ENCODE measurements around the gene RHOT1. TPM values are rescaled to one million over a fixed set of nuclear protein-coding genes. Genes with fewer than 3 reads are reported as not detected.
"Not testable (repeated sequence)": the region's sequence is repeated elsewhere in the genome, so short reads cannot be mapped to it uniquely, and the experiment has no call there.

RHOT1 gene
- total RNA-seq, 1 donor from 2014 or later, result 131 TPM

- no peak for DNase-seq
Measured at GRCh38 chr17:32159586-32160438, 17.5 kb downstream of the RHOT1 start.

DNA sequence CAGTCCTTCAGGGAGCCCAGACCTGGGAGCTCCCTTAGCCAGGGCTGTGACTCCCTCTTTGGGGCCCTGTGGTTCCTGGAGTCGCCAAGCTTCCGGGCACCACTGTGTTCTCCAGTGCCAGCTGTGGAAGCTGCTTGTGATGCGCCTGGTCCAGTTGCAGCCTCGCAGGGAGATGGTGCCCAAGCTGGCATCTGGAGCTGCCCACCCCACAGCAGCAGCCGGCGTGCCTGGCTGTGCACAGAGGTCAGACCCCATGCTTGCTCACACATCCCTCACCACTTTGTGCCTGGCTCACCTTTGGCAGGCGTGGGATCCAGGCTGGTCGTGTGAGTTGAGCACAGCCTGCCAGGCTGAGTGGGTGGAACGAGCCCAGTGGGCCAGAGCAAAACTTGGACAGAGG is 18.2 kb downstream of the RHOT1 start:
- DNase-seq, result no peak

- DNase-seq, result no peak
Measured at GRCh38 chr17:32161029-32161428, 18.7 kb downstream of the RHOT1 start.

- no peak for DNase-seq
Measured at GRCh38 chr17:32161506-32162365, 19.4 kb downstream of the RHOT1 start.

GRCh38 chr17:32174889-32175288 is 32.6 kb downstream of the RHOT1 start:
- no peak for DNase-seq

DNA sequence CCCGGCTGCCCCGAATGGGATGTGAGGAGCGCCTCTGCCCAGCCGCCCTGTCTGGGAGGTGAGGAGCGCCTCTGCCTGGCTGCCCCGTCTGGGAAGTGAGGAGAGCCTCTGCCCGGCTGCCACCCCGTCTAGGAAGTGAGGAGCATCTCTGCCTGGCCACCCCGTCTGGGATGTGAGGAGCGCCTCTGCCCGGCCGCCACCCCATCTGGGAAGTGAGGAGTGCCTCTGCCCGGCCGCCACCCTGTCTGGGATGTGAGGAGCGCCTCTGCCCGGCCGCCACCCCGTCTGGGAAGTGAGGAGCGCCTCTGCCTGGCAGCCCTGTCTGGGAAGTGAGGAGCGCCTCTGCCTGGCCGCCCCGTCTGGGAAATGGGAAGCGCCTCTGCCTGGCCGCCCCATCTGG is 36.4 kb downstream of the RHOT1 start:
- DNase-seq, result not testable (repeated sequence)

DNA sequence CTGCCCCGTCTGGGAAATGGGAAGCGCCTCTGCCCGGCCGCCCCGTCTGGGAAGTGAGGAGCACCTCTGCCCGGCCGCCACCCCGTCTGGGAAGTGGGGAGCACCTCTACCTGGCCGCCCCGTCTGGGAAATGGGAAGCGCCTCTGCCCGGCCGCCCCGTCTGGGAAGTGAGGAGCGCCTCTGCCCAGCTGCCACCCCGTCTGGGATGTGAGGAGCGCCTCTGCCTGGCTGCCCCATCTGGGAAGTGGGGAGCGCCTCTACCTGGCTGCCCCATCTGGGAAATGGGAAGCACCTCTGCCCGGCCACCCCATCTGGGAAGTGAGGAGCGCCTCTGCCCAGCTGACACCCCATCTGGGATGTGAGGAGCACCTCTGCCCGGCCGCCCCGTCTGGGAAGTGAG is 36.8 kb downstream of the RHOT1 start:
- DNase-seq, result not testable (repeated sequence)

GRCh38 chr17:32179526-32179925 is 37.2 kb downstream of the RHOT1 start:
- not testable (repeated sequence) for DNase-seq

DNA sequence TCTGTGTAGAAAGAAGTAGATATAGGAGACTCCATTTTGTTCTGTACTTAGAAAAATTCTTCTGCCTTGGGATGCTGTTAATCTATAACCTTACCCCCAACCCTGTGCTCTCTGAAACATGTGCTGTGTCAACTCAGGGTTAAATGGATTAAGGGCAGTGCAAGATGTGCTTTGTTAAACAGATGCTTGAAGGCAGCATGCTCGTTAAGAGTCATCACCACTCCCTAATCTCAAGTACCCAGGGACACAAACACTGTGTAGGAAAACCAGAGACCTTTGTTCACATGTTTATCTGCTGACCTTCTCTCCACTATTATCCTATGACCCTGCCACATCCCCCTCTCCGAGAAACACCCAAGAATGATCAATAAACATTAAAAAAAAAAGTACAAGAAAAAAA is 38.0 kb downstream of the RHOT1 start:
- DNase-seq, result not testable (repeated sequence)

- no peak for DNase-seq
Measured at GRCh38 chr17:32185875-32186274, 43.6 kb downstream of the RHOT1 start.

DNA sequence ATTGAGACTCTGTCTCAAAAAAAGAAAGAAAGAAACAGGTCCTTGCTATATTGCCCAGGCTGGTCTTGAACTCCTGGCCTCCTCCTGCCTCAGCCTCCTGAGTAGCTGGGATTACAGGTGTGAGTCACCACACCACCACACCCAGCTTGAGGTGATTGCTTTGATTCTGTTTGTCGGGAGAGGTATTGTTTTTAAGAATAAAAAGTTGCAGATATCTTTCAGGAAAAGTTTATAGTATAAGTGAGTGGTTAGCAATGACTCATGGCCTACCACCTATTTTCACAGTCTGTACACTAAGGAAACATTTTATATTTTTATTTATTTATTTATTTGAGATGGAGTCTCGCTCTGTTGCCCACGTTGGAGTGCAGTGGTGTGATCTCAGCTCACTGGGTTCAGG is 45.0 kb downstream of the RHOT1 start:
- no peak for DNase-seq

GRCh38 chr17:32189343-32189742 is 47.0 kb downstream of the RHOT1 start:
- no peak for DNase-seq

GRCh38 chr17:32191306-32191705 is 49.0 kb downstream of the RHOT1 start:
- no peak for DNase-seq

DNA sequence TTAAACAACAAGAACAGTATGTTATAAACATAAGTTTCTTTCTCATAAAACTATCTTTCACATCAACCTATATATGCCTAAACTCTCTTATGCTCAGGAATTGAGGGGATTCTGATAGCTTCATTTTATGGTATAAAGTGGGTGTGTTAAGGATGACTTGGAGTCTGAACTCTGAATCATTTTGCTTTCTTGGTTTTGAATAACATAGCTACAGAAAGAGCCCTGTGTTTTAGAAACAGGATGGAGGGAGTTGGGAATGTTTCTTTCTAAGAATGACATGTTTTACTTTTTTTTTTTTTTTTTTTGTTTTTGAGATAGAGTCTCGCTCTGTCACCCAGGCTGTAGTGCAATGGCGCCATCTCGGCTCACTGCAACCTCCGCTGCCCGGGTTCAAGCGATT is 50.1 kb downstream of the RHOT1 start:
- no peak for DNase-seq

GRCh38 chr17:32197987-32198386 is 55.7 kb downstream of the RHOT1 start:
- no peak for DNase-seq

GRCh38 chr17:32206861-32207260 is 64.6 kb downstream of the RHOT1 start:
- DNase-seq, result no peak

DNA sequence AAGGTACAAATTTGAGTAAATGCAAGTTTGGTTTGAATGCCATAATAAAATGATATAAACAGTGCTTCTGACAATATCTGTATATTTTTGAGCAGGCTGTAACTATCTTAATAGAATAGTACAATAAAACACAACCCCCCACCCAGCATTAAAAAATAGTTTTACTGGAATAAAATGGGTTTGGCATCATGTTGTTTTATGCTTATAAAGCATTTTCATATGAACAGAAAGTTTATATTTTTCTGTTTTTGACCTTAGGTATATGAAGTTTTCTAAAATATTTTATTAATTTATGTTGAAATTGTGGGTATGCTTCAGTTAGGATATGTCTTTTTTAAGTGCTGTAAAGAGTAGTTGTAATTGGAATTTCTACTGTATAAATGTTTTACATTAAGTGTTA is 66.1 kb downstream of the RHOT1 start:
- DNase-seq, result no peak

DNA sequence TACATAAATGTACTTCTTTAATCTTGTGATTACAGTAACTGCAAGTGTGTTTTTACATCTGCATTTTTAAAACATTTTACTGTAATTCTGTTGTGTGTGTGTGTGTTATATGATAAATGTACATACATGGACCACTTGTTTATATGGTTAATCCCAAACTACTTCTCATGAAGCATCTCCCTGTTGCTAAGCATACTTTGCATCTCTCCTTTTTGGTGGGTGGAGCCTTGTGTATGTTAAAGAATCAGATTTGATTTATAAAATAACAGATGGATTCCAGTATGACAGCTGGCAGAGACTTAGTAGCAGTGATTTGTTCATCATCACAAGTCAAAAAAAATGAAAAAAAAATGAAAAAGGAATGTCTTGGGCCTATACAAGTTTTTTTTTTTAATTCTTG is 67.3 kb downstream of the RHOT1 start:
- no peak for DNase-seq

GRCh38 chr17:32211671-32212070 is 69.4 kb downstream of the RHOT1 start:
- no peak for DNase-seq

DNA sequence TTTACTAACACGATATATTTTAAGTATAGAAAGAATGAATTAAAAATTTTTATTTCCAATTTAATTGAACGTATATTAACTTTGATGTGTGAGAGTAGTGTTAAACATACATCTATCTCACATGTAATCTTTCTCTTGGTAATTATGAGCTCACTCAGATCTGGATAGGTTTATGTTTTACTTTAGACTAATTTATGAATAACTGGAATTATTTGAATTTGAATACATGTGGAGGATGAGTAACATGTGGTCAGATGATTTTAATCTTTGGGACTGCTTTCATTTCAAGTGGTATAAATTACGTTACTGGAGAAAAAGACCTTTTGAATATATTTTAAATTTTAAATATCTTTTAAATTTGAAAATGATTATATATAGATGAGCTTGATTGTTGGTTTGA is 73.4 kb downstream of the RHOT1 start:
- no peak for DNase-seq

DNA sequence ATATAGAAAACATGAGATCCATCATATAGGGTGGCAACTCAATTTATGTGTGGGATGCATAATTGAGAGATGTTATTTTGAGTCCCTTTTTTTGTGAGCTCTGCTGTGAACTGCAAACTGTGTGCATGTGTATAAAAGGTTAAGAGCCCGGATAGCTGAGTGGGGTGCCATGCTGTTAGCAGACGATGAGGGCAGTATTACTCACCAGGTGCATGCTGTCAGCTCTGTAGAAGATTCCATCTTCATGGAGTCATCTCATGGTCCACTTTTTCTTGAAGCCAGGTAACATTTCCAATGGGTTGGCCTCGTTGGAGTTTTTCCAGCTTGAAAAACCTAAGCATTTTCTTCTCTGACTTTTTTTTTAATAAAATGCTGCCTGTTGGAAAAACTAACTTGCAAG is 80.3 kb downstream of the RHOT1 start:
- no peak for DNase-seq

DNA sequence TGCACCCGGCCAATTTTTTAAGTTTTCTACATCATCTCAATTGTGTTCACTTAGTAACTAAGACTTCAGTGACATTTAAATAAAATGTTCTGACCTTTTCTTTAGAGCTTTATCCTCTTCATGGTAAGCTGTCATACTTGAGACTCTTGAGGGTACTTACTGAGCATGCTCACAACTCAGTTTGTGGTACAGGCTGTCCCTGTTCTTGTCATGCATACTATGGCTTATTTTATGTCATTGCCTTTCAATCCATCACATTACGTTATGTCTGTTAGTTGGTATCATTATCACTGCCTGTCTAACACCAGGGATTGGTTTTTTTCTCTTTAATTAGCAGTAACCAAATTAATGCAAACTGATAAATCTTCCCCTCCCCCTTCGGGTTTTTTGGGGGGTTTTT is 81.4 kb downstream of the RHOT1 start:
- no peak for DNase-seq

GRCh38 chr17:32226886-32227285 is 84.6 kb downstream of the RHOT1 start:
- DNase-seq, result no peak

GRCh38 chr17:32227910-32228309 is 85.6 kb downstream of the RHOT1 start:
- no peak for DNase-seq

Data from occipital lobe (tissue), 2 donors.